HS-5 (cell line): ENCODE data around the gene PSTPIP1.

Source experiments
- DNase-seq: peaks from one replicate; pipeline ENCODE4 v3.0.0-alpha.2; 2012; ENCODE audit warnings: low read depth

Gene PSTPIP1

DNA sequence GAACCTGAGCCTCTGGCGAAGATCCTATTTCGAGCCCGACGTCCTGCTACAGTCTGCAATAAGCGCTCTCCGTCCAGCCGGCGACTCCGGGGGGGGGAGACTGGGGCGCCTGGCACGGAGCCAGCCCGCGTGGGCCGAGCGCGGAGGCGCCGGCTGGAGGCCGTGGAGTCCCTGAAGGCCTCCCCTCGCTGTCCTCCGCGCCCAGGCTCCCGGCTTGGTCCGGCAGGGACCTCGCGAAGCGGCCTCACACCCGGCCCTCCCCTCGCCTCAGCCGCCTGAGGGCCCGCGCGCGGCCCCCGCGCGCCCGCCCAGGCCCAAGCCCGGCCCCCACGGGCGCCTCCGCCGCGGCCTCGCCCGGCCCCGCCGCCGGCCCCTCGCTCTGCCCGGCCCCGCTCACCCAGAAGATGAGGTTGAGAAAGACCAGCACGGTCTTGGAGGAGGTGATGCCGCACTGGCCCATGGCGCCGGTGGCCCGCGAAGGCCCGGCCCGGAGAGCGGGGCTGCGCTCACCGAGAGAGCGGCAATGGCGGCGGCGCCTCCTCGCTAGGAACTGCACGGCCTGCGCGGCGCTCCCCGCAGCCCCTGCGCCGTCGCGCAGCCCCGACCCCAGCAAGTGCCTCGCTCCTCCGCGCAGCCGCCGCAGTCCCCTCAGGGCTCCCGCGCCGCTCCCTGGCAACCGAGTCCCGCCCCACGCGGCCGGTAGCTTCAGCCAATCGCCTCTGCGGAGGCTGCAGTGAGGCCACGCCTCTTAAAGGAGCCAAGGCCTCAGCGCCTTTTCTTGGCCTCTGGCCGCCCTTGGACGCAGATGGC, 75.8 kb downstream of the PSTPIP1 start, which contains the start of gene TSPAN3:
Gene TSPAN3, minus strand, starts transcription at position 615 of the 810 bp plus-strand sequence. Its CDS starts 155 bp downstream, at position 460.
- peak; percentile 65 for DNase-seq

DNA sequence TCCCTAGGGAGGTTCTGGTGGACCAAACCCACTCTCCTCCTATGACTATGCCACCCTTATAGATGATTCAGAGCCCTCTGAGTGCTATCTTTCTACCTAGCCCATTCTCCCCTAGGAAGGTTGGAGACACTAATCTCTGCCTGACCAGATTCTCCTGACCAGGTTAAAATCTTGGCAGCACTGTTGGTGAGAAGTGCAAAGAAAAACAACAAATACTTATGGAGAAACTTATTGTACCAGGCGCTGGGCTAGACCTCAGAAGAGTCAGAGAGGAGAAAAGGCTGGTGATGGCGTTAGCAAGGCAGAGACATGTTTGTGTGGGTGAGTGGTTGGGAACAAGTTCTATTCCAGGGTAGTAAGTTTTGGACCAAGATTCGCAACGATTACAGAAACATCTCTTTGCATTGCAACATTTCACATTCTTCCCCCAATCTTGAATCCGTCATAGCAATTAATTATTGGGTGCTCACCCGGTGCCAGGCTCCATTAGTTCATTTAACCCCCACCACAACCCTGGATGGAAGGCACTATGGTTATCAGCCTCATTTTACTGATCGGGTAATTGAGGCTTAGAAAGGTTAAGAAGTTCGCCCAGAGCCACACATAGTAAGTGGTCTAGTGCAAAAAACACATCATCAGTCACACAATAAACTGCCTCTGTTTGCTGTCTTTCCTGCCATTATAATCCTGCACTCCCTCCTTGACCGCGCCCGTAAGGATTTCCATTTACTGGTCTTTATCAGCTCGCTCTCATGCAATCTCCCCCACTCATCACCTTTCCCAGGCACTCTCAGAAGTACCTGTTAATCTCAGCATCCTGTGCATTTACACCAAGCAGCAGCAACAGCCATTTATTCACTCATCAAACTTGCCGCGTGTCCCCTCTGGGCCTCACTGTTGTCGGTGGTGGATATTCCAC, 76.6 kb downstream of the PSTPIP1 start:
- no peak for DNase-seq

GRCh38 chr15:77074350-77074749, 79.4 kb downstream of the PSTPIP1 start:
- no peak for DNase-seq

DNA sequence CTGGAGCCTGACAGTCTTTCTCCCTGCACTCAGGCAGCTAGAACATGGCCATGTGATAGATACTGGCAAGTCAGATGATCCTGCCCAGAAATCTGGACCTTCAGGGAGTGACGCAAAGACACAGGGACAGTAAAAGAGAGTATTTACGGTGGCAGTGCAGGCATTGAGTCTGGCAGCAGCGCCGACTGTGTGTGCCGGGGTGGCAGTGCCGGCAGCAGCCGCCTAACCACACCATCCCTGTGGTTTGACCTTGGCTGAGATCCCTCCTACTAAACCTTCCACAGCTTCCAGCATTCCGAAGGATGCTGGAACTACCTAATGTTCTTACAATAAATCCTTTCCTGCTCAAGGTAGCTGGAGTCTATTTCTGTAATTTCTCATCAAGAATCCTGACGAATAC, 80.6 kb downstream of the PSTPIP1 start:
- no peak for DNase-seq

DNA sequence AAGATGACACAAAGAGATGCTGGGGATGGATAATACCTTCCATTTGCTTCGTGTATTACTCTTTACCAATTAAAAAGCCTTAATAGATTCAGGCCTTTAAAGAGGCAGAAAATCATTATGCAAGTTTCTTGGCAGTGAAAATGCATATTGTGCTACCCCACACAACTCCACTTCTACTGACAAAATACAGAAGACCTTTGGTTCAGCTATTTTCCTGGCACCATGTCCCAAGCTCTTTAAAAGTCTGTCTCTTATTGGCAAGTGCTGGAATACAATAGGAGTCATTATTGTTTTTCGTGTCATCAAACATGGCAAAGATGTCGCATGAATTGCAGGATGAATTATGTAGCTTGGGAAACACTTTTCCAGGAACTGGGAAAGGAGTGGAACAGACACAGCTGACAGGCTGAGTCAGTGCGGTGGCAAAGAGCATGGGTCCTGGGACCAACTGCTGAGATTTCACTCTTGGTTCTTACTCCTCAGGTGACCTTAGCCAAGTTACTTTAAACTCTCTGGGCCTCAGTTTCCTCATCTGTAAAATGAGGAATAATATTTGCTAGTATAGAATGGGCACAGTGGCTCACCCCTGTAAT, 81.5 kb downstream of the PSTPIP1 start:
- no peak for DNase-seq

DNA sequence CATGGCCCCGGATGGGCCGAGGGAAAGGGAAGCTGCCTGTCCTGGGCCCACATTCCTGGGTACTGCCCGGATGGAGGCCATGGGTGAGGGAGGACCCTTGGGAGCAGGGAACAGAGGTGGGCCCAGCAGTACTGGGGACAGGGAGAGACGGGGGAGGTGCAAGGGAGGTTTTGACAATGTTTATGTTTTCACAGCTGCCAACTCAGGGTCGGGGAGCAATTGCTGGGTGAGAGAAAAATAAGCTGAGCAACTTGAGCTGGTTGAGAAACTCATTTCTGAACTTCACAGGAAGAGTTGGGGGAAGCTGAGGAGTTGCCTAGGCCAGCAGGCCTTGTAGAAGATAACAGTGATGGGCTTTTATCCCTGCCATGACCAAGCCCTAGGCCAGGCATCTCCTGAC, 87.0 kb downstream of the PSTPIP1 start:
- no peak for DNase-seq

DNA sequence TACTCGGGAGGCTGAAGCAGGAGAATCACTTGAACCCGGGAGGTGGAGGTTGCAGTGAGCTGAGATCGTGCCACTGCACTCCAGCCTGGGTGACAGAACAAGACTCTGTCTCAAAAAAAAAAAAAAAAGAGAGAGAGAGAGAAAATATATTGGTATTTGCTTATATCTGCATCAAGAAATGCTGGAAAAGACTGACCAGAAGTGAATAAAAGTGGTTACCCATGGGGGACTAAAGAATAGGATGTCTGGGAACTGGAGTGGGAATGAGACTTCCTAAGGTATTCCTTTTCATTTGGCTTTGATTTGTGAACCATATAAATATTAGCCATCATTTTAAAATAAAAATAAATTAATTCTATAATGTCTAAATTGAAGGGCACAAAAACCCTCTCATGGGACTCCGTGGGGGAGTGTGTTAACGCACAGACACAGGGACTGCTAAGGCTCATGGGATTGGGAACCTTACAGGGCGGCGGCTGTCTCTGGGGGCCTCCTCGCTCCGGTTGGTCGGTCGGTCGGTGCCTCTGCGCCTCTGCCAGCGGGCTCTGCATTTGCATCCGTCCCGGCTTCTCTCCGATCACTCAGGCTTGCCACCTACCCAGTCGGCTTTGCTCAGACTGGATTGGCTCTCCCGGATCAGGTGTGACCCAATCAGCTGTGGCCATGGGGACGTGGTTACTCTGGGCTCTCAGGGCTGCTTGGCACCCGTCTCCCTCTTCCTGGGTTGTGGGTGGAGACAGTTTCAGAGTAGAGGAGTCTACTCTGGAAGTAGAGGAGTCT, 88.6 kb downstream of the PSTPIP1 start:
- no peak for DNase-seq

- DNase-seq = no peak
These were observed 89.5 kb downstream of the PSTPIP1 start for GRCh38 chr15:77084436-77084835.

GRCh38 chr15:77085297-77085696, 90.4 kb downstream of the PSTPIP1 start:
- no peak for DNase-seq
